GM18909 (cell line): ENCODE results near the gene UQCC3.

ENCODE experiments used
- ATAC-seq: cut with Tn5 transposase; IDR thresholded peaks from one replicate; pipeline ENCODE4 v1.9.1; 2021; ENCODE audit warnings: mild to moderate bottlenecking; ENCODE audit not compliant: unreplicated experiment, poor library complexity

UQCC3 gene

DNA sequence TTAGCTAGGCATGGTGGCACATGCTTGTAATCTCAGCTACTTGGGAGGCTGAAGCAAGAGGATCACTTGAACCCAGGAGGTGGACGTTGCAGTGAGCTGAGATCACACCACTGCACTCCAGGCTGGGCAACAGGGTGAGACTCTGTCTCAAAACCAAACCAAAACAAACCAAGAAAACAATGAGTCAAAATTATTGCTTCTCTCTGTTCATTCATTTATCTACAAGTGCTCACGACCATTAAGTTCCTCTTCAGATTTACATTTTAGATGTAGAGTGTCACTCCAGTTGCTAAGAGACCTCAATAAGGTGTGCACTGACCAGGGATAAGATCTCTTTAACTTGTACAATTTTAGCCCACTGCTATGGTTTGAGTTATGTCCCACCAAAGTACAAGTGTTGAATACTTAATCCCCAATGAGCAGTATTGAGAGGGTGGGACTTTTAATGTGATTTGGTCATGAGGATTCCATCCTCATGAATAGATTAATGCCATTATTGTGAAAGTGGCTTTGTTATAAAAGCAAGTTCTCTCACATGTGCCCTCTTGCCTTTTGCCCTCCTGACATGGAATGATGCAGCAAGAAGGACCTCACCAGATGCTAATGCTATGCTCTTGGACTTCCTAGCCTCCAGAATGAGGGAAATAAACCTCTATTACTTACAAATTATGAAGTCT lies 48.0 kb downstream of the UQCC3 start:
- ATAC-seq, result no peak

DNA sequence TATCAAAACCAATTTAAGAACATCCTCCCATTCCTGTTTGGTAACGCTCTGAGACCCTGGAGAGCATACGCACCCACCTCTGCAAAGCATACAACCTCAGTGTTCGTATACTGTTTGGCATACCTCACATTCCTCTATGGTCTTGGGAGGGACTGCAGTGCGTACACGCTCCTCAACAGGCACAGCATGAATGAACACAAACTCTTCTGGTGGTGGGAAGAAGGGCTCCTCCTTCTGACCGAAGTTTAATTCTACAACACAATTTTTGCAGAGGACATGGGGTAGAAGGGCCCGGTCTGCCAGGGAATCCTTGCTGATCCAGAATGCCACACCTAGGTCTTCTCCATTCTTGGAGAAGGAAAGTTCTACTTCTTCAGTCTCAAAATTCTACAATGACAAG lies 50.5 kb downstream of the UQCC3 start:
- no peak for ATAC-seq
